KOPT-K1 (cell line): Measurements from ENCODE around the gene USP32.
"Not testable (repeated sequence)": the region's sequence is repeated elsewhere in the genome, so short reads cannot be mapped to it uniquely, and the experiment has no call there.

ENCODE experiments used
- H3K27ac ChIP-seq: fragments of 200-600 bp; sonication (generic); 2 replicates; pipeline ENCODE4 v1.5.1; 2016; ENCODE audit warnings: antibody characterized with exemption, mild to moderate bottlenecking, low read depth, low read length; ENCODE audit not compliant: poor library complexity, severe bottlenecking
- H3K36me3 ChIP-seq: fragments of 200-600 bp; sonication (generic); 2 replicates; pipeline ENCODE4 v1.5.1; 2017; ENCODE audit warnings: antibody characterized with exemption, mild to moderate bottlenecking, low read length, moderate library complexity; ENCODE audit not compliant: insufficient read depth
- H3K9me3 ChIP-seq: fragments of 200-600 bp; sonication (generic); 2 replicates; pipeline ENCODE4 v1.5.1; 2017; ENCODE audit warnings: antibody characterized with exemption, low read length, mild to moderate bottlenecking; ENCODE audit not compliant: insufficient read depth, poor library complexity, severe bottlenecking

Gene USP32

GRCh38 chr17:60244656-60245055 lies 147.3 kb downstream of the USP32 start:
- peaks cover 8% of the 10 kb centered on the region for H3K9me3 ChIP-seq
- H3K36me3 ChIP-seq = peaks cover 47% of the 10 kb centered on the region
- H3K27ac ChIP-seq = no peak overlapping the region

GRCh38 chr17:60240290-60240689 lies 151.6 kb downstream of the USP32 start:
- H3K36me3 ChIP-seq = peaks cover 41% of the 10 kb centered on the region
- no peaks in the 10 kb centered on the region for H3K9me3 ChIP-seq
- no peak overlapping the region for H3K27ac ChIP-seq

GRCh38 chr17:60231691-60232090 lies 160.2 kb downstream of the USP32 start:
- H3K27ac ChIP-seq = no peak overlapping the region
- H3K9me3 ChIP-seq = no peaks in the 10 kb centered on the region
- H3K36me3 ChIP-seq = peaks cover 32% of the 10 kb centered on the region

- H3K27ac ChIP-seq = no peak overlapping the region
- H3K36me3 ChIP-seq = peaks cover 31% of the 10 kb centered on the region
- no peaks in the 10 kb centered on the region for H3K9me3 ChIP-seq
Observed at GRCh38 chr17:60231234-60231633, 160.7 kb downstream of the USP32 start.

GRCh38 chr17:60230358-60230757 lies 161.6 kb downstream of the USP32 start:
- H3K9me3 ChIP-seq = no peaks in the 10 kb centered on the region
- no peak overlapping the region for H3K27ac ChIP-seq
- peaks cover 31% of the 10 kb centered on the region for H3K36me3 ChIP-seq

DNA sequence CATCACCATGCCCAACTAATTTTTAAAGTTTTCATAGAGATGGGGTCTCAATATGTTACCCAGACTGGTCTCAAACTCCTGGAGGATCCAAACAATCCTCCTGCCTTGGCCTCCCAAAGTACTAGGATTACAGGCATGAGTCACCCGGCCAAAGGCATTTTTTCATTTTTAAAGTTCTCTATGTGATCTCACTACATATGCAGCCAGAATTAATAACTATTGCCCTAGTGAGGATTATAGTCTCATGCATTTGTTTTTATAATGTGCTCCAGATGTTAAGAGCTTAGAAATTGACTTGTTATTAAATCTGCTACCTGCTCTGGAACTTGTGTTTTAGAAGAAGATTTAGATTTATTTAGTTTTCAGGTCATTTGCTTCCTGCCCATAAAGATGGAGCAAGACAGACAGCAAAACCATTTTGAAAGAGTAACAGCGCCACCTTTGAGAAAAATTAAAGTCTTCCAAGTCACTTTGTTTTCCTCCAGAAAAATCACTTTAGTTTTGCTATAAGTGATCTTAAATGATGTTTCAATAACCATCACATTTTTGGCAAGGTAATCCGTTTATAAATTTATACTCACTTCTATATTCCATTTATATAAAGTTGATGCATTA lies 162.6 kb downstream of the USP32 start:
- Histone ChIP-seq H3K36me3 (peaks cover 34% of the 10 kb centered on the region), H3K9me3 (no peaks in the 10 kb centered on the region), H3K27ac (no peak overlapping the region)

DNA sequence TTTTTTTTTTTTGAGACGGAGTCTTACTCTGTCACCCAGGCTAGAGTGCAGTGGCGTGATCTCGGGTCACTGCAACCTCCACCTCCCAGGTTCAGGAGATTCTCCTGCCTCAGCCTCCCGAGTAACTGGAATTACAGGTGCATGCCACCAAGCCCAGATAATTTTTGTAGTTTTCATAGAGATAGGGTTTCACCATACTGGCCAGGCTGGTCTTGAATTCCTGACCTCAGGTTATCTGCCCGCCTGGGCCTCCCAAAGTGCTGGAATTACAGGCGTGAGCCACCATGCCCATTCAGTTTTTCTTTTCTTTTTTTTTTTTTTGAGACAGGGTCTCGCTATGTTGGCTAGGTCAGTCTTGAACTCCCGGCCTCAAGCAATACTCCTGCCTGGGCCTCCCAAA lies 164.7 kb downstream of the USP32 start:
- not testable (repeated sequence) for H3K9me3 ChIP-seq, H3K27ac ChIP-seq
- H3K36me3 ChIP-seq = peaks cover 43% of the 10 kb centered on the region

- Histone ChIP-seq H3K9me3 (no peaks in the 10 kb centered on the region), H3K36me3 (peaks cover 63% of the 10 kb centered on the region), H3K27ac (no peak overlapping the region)
Observed at GRCh38 chr17:60224064-60224463, 167.9 kb downstream of the USP32 start.

- no peak overlapping the region for H3K27ac ChIP-seq
- no peaks in the 10 kb centered on the region for H3K9me3 ChIP-seq
- H3K36me3 ChIP-seq = peaks cover 69% of the 10 kb centered on the region
Observed at GRCh38 chr17:60223456-60223855, 168.5 kb downstream of the USP32 start.

DNA sequence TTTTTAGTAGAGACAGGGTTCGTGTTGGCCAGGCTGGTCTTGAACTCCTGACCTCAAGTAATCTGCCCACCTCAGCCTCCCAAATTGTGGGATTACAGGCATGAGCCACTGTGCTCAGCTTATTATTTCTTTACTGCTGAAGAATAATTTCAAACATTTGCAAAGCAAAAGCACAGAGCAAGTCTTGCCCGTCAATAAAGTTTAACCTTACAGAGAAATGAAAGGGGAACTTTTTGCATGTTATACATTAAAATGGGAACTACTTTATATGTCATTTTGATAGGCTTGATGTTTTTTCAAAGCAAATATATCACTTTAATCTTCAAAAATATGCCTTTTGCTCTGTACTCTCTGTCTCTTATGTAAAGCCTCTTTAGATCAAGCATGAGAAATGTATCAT lies 173.2 kb downstream of the USP32 start:
- H3K36me3 ChIP-seq = peaks cover 50% of the 10 kb centered on the region
- H3K27ac ChIP-seq, H3K9me3 ChIP-seq: not testable (repeated sequence)

DNA sequence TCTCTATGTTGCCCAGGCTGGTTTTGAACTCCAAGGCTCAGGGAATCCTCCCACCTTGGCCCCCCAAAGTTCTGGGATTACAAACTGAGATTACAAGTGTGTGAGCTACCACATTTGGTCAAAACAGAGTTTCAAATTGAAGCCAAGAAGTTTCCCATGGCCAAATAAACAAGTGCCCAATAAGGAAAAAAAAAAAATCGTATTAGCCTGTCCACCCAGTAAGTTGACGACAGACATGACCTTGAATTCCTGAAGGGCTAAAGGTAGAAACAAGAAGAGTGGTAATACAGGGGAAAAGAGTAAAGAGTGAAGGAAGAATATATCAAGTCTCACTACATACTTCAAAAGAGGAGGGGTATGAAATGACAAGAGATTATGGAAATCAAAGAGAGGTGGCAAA lies 176.0 kb downstream of the USP32 start:
- H3K9me3 ChIP-seq, H3K27ac ChIP-seq: not testable (repeated sequence)
- peaks cover 26% of the 10 kb centered on the region for H3K36me3 ChIP-seq

DNA sequence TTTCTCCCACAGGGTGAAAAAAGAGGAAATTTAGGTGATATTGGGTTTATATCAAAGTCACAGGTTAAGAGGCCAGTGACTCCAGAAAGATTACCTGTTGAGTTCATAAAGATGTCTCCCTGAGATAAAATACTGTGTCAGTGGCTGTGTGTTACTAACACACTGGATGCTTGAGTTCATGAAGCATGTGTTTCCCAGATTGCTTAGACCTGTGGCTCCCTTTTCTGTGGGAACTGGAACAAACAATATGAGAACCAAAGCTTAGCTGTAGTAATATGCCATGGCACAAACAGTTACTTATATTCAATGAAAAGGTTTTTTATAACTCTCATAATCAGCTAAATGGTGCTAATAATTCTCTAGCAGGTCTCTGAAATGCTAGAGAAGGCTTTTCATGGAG lies 180.7 kb downstream of the USP32 start:
- peaks cover 29% of the 10 kb centered on the region for H3K36me3 ChIP-seq
- H3K27ac ChIP-seq = not testable (repeated sequence)

DNA sequence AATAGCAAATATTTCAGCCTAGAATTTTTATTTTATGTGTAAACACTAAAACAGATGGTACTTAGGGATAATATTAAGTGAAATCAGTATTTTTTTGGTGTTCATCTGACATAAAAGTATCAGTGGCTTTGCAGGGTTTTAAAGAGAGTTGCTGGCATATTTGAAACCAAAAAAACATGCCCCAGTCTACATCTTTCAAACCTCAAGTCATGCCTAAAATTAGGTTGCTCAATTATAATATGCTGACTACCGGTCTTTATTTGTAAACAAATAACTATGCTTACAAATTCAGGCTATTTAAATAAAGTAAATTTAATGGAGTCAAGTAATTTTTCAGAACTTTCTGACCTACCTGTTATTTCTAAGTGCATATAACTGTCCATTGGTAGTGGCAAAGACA lies 183.6 kb downstream of the USP32 start:
- peaks cover 40% of the 10 kb centered on the region for H3K36me3 ChIP-seq
- H3K27ac ChIP-seq, H3K9me3 ChIP-seq: not testable (repeated sequence)

More for the DNA sequence above, 180.7 kb downstream of the USP32 start:
- H3K9me3 ChIP-seq = not testable (repeated sequence)

- not testable (repeated sequence) for H3K9me3 ChIP-seq, H3K27ac ChIP-seq
- H3K36me3 ChIP-seq = peaks cover 40% of the 10 kb centered on the region
Observed at GRCh38 chr17:60205782-60206181, 186.2 kb downstream of the USP32 start.

DNA sequence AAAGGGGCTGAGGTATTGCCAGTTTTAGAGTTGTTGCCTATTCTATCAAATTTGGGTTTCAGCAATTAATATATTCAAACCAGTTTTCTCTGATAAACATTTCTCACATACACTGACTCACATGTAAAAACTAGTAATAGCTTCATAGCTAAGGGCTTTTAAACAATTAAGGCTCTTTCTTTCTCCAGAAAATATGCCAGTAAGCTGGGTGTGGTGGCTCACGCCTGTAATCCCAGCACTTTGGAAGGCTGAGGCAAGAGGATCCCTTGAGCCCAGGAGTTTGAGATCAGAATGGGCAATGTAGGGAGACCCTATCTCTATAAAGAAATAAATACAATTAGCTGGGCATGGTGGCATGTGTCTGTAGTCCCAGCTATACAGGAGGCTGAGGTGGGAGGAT lies 193.3 kb downstream of the USP32 start:
- not testable (repeated sequence) for H3K27ac ChIP-seq, H3K9me3 ChIP-seq
- peaks cover 62% of the 10 kb centered on the region for H3K36me3 ChIP-seq

DNA sequence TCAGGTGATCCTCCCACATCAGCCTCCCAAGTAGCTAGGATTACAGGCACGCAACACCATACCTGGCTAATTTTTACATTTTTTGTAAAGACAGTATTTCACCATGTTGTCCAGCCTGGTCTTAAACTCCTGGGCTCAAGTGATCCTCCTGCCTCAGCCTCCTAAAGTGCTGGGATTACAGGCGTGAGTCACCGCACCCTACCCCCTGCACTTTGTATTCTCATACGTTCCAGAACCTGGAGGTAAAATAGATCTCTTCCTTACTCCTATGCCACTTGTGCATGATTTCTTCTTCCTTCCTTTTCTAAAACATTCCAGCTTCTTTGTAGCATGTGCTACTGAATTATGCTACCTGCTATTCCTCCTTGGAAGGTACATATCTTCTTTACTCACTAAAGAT lies 197.8 kb downstream of the USP32 start:
- H3K36me3 ChIP-seq = peaks cover 92% of the 10 kb centered on the region
- H3K9me3 ChIP-seq, H3K27ac ChIP-seq: not testable (repeated sequence)
